OCI-M2 (cell line): ENCODE measurements around the gene CNIH4.
"Not testable (repeated sequence)": the region's sequence is repeated elsewhere in the genome, so short reads cannot be mapped to it uniquely, and the experiment has no call there.

Experiments
- DNase-seq: peaks from one replicate; lab custom pipeline; 2025; ENCODE audit not compliant: unreplicated experiment; lab: John Stamatoyannopoulos, UW

Gene CNIH4

DNA sequence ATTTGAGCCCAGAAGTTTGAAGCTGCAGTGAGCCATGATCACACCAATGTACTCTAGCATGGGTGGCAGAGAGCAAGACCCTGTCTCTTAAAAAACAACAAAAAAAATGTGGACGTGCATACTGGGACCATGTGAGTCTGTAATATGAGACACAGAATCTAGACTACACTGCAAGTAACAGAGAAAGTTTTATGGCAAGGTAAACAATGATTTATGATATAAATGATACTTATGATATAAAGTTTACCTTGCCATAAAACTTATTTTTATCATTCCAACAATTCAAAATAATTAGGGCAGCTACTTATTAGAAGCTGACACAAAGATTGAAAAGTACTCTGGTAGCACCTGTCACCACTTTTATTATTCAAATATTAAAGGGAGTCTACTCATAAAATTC lies 43.2 kb downstream of the CNIH4 start:
- no peak for DNase-seq

DNA sequence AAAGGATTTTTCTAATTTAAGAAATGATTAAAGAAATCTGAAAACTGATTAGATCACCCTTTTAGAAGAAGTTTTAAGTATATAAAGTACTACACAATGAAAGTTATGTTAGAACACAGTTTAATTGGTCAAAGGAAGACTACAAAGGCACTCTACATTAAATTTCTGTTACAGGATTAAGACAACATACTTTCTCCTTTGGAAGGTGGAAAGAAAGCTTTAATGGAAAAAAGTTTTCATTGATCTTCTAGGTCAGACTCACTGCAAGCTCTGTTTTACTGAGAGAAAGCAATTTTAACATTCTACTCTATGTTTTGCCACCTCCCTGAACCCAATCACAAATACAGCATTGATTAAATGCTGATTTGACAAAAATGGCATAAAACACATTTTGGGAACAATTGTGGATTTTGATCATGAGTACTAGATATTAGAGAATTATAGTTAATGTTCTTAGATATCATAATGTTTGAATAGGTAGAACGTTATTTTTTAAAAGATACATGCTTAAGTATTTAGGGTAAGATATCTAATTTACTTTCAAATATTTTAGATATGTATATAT lies 45.9 kb downstream of the CNIH4 start:
- no peak for DNase-seq

DNA sequence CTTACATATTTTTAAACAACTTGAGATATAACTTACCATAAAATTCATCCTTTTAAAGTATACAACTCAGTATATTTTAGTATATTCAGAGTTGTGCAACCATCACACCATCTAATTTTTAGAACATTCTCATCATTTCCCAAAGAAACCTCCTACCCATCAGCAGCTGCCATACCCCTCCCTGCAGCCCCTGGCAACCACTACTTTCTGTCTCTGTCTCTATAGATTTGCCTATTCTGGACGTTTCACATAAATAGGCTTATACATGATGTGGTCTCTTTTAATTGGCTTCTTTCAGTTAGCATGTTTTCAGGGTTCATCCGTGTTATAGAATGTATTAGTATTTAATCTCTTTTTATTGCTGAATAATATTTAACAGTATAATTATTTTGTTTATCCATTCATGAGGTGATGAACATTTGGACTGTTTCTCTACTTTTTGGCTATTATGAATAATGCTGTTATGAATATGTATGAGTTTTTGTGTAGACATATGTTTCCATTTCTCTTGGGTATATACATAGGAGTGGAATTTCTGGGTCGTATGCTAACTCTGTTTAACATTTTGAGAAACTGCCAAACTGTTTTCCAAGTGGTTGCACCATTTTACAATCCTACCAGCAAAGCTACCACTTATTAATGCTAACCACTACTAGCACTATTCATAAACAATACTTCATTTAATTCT lies 48.4 kb downstream of the CNIH4 start:
- DNase-seq: no peak

DNA sequence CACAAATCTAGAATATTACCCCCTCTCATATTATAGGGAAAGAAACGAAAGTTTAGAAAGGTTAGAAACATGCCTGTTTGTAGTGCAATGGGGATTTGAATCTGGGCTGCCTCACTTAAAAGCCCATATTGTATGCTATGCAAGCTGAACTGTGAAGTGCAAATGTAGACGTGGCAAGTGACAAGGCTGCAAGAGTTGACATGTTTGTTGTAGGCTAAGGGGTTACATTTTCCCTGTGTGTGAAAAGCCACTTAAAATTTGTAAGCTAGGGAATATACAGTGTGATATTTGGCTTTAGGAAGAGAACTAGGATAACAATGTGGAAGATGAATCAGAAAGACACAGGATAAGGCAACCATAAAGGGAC lies 48.9 kb downstream of the CNIH4 start:
- no peak for DNase-seq

DNA sequence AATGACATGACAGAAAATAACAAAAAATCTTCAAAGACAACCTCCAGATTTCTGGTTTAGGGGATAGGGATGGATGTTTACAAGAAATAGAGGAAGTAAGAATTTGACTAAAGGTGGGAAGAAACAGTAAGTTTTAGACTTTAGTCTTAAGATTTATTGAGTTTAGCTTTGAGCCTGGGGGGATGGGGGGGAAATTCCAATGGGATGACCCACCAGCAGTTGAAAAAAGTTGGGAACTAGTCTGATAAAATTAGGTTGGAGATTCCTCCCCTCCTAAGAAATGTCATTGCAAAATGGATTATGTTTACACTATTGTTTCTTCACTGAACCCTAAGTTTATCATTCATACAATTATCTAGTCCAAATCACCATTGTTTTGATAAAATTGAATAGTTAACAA lies 49.5 kb downstream of the CNIH4 start:
- no peak for DNase-seq

DNA sequence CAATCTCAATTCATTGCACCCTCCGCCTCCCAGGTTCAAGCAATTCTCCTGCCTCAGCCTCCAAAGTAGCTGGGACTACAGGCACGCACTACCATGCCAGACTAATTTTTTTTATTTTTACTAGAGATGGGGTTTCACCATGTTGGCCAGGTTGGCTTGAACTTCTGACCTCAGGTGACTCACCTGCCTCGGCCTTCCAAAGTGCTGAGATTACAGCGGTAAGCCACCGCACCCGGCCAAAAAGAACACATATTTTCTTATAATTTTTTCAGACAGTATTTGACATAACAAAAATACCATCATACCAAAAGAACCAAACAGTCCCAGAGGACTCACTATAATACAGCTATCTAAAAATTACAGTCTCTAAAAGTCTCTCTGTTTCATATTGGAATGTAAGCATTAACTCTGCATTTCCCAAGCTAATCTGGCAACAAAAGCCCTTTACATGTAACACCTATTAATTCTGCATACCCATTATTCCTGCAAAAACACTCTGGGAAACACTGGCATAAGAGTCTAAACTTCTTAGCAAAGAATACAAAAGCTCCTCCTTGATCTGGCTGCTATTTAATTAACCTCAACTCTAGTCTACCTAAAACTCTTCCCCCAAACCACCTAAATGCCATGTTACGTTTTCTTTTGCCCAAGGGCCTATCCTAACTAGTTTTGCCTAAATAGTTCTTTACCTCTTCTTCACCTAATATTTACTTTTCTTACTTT lies 51.1 kb downstream of the CNIH4 start:
- DNase-seq: no peak

DNA sequence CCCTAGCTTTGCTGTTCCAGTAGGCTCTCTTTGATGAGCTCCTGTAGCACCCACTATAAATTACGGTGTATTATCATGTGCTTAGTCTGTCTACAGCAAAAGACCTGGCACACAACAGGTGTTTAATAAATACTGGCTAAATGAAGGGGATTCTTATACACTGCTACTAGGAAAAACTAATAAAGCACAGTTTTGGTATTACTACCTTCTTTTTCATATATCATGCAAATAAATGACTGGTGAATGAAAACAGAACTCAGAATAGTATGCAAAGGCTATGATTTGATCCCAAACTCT lies 51.6 kb downstream of the CNIH4 start:
- DNase-seq: no peak

DNA sequence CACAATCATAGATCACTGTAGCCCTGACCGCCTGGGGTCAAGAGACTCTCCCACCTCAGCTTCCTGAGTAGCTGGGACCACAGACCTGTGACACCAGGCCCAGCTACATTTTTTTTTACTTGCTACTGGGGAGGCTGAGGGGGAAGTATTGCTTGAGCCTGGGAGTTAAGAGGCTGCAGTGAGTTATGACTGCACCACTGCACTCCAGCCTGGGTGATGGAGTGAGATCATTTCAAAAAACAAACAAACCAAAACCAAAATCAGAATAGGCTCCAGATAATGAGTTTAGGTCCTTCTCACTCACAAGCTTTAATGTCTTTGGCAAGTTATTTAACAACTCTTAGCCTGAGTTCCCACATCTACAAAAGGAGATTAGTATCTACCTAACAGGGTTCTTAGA lies 55.1 kb downstream of the CNIH4 start:
- no peak for DNase-seq

DNA sequence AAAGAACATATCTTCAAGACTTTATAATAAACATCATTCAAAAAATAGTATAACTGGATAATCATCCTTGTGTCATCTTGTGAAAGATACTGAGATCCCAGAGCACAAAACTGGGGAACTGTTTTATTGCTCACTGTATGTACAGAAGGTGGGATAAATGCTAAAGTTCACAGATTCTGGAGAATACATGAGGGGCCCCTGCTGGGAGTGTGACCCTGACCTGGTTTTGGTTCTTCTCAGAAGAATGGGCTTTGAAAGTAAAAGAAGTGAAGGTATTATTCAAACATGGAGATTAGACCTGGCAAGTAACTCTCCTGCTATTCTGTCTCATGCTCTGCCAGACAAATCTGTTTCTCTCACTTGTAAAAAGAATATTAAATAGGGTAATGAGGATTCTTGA lies 63.4 kb downstream of the CNIH4 start:
- no peak for DNase-seq

DNA sequence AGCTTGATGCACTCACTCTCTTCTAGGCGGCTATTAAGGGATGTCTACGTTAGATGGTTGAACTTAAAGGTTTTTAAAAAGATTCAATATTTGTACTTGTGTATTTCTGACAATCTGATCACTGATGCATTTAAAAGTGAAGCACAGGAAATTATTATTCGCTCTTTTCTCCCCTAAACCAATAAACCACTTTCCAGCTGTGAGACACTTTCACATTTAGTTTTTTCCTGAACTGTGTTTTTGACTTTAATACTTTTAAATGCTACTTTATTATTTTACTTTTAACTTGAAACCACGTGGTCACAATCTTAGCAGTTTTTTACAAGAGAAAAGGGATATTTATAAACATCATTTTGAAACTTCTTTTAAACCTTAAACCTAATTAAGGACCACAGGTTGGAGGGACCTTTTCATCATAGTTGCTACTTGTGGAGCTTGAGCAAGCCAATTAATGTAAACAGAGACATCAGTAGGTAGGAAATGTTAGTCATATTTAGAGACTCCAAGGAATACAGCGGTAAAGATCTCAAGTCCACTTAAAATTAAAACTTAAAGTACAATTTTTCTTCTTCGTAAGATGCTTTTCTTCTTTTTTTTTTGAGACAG lies 68.7 kb downstream of the CNIH4 start:
- no peak for DNase-seq

DNA sequence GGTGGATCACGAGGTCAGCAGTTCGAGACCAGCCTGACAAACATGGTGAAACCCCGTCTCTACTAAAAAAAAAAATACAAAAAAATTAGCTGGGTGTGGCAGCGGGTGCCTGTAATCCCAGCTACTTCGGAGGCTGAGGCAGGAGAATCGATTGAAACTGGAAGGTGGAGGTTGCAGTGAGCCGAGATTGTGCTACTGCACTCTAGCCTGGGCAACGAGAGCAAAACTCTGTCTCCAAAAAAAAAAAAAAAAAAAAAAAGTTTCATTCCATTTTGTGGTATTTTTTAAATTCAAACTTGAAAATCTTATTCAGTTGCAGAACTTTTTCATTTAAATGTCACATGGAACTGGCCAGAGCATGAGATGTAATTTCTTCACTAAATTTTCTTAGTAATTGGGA lies 70.2 kb downstream of the CNIH4 start:
- DNase-seq: not testable (repeated sequence)

DNA sequence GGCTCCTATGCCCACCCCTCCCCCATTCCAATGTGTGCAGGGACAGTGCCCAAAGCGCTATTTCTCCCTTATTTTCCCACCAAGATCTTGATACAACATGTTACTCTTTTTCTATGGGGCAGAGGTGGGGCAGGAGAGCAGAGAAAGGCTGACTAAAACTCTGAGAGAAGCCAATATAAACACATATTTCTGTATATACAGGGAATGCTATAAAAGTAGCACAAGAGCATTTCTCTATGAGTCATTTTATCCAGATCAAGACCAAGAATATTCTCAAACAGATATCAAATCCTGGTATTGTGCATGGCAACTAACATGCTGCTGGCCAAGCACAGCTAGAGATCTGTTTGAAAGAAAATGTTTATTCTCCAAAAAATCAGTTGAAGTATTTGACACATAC lies 70.7 kb downstream of the CNIH4 start:
- DNase-seq: no peak

DNA sequence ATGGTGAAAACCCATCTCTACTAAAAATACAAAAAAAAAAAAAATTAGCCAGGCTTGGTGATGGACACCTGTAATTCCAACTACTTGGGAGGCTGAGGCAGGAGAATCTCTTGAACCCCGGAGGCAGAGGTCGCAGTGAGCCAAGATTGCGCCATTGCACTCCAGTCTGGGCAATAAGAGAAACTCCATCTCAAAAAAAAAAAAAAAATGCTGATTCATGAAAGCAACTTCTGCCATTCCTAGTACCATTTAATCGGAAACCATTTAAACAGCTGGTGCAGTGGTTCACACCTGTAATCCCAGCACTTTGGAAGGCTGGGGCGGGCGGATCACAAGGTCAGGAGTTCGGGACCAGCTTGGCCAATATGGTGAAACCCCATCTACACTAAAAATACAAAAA lies 72.0 kb downstream of the CNIH4 start:
- DNase-seq: not testable (repeated sequence)
